K562 (cell line): Measurements from ENCODE around the gene FBLN2. TPM values are rescaled to one million over a fixed set of nuclear protein-coding genes. Genes with fewer than 3 reads are reported as not detected.

Experiments
- BCLAF1 ChIP-seq, 2 experiments: fragments of 450-650 bp in 1 of 2; IDR thresholded peaks; 2 replicates each; pipeline ENCODE4 v1.6.1; 2011 to 2017; ENCODE audit warnings: low read depth in 2 of 2, antibody characterized with exemption in 1 of 2, borderline replicate concordance in 1 of 2, low read length in 1 of 2, mild to moderate bottlenecking in 1 of 2, mixed read lengths in 1 of 2; ENCODE audit not compliant: control insufficient read depth in 1 of 2
- BRD9 ChIP-seq: fragments of 450-650 bp; IDR thresholded peaks from 2 replicates; pipeline ENCODE4 v1.6.1; 2018; ENCODE audit warnings: low read depth; ENCODE audit not compliant: partially characterized antibody
- BRF1 ChIP-seq: IDR thresholded peaks from 3 replicates; pipeline ENCODE4 v1.6.1; 2011; ENCODE audit warnings: borderline replicate concordance, mild to moderate bottlenecking; ENCODE audit not compliant: insufficient read length; ENCODE audit errors: extremely low read depth
- CREBBP ChIP-seq: IDR thresholded peaks from one replicate; pipeline ENCODE4 v1.6.1; 2012; ENCODE audit warnings: low read depth, mild to moderate bottlenecking, control low read depth, inconsistent platforms, low read length
- HDAC2 ChIP-seq: fragments of 450-650 bp; IDR thresholded peaks from 2 replicates; pipeline ENCODE4 v1.6.1; 2016; ENCODE audit warnings: mild to moderate bottlenecking
- HMBOX1 ChIP-seq: sonication (generic); IDR thresholded peaks from 2 replicates; pipeline ENCODE4 v1.6.1; 2016
- HSF4 ChIP-seq: fragments of 250-450 bp; sonication (Bioruptor Pico); IDR thresholded peaks from 2 replicates; pipeline ENCODE4 v2.1.2; 2022; ENCODE audit warnings: mild to moderate bottlenecking, moderate library complexity, borderline replicate concordance
- KLF13 ChIP-seq: fragments of 450-650 bp; IDR thresholded peaks from 2 replicates; pipeline ENCODE4 v1.6.1; 2016; ENCODE audit warnings: missing genetic modification characterization, low read depth, mild to moderate bottlenecking, missing compliant biosample characterization, moderate library complexity, borderline replicate concordance
- MCM7 ChIP-seq, 2 experiments: fragments of 450-650 bp; IDR thresholded peaks; 2 replicates each; pipeline ENCODE4 v1.6.1; 2016 to 2018
- MEF2D ChIP-seq: conservative IDR thresholded peaks from 2 replicates; pipeline ENCODE4 v1.6.1; 2016; ENCODE audit warnings: low read depth, missing genetic modification characterization, missing compliant biosample characterization
- NCOA4 ChIP-seq: fragments of 450-650 bp; IDR thresholded peaks from 2 replicates; pipeline ENCODE4 v1.6.1; 2018; ENCODE audit warnings: mild to moderate bottlenecking; ENCODE audit not compliant: partially characterized antibody
- NFXL1 ChIP-seq: fragments of 450-650 bp; formaldehyde crosslinking; IDR thresholded peaks from 2 replicates; pipeline ENCODE4 v1.4.0; 2021; ENCODE audit warnings: mild to moderate bottlenecking
- NUFIP1 ChIP-seq: fragments of 450-650 bp; IDR thresholded peaks from 2 replicates; pipeline ENCODE4 v1.6.1; 2018; ENCODE audit not compliant: partially characterized antibody
- RB1 ChIP-seq: fragments of 450-650 bp; IDR thresholded peaks from 2 replicates; pipeline ENCODE4 v1.6.1; 2017; ENCODE audit warnings: low read depth, mild to moderate bottlenecking
- SIRT6 ChIP-seq: IDR thresholded peaks from one replicate; pipeline ENCODE4 v1.6.1; 2012; ENCODE audit warnings: low read depth, mild to moderate bottlenecking, control low read depth, inconsistent platforms, low read length, moderate library complexity
- TEAD2 ChIP-seq: fragments of 450-650 bp; IDR thresholded peaks from 2 replicates; pipeline ENCODE4 v1.6.1; 2016; ENCODE audit warnings: missing genetic modification characterization, control low read depth, missing compliant biosample characterization
- ZBTB11 ChIP-seq, 3 experiments: fragments of 200-800 bp in 1 of 3; fragments of 250-450 bp in 1 of 3; fragments of 450-650 bp in 1 of 3; sonication (Bioruptor Pico) in 1 of 3; sonication (Bioruptor generic) in 1 of 3; formaldehyde crosslinking in 1 of 3; IDR thresholded peaks; 2 replicates each; pipeline versions ENCODE4 v1.6.1 to v1.8.0; 2016 to 2022; ENCODE audit warnings: mild to moderate bottlenecking in 2 of 3, missing genetic modification characterization in 2 of 3, missing compliant biosample characterization in 1 of 3, moderate library complexity in 1 of 3
- ZBTB7A ChIP-seq: IDR thresholded peaks from 2 replicates; pipeline ENCODE4 v1.6.1; 2011; ENCODE audit warnings: low read depth, mild to moderate bottlenecking, low read length, moderate library complexity, borderline replicate concordance; ENCODE audit not compliant: control insufficient read depth
- ZKSCAN3 ChIP-seq: fragments of 250-450 bp; sonication (Bioruptor Pico); IDR thresholded peaks from 2 replicates; pipeline ENCODE4 v1.4.0; 2020
- ZNF134 ChIP-seq: fragments of 250-450 bp; sonication (Bioruptor Pico); conservative IDR thresholded peaks from 2 replicates; pipeline ENCODE4 v1.4.0; 2020
- ZNF316 ChIP-seq: fragments of 450-650 bp; IDR thresholded peaks from 2 replicates; pipeline ENCODE4 v1.6.1; 2016
- polyA plus RNA-seq, 8 experiments: library from polyadenylated mRNA; depleted of rRNA in 4 of 8; stranded (reverse) in 5 of 8; unstranded in 3 of 8; fragments of >200 nt; fragmentation: Nextera tagmentation in 2 of 8; fragmentation: Illumina TruSeq in 1 of 8; extraction: Ambion mirVana in 2 of 8; extraction: Trizol in 1 of 8; gene quantifications; 2 replicates each; pipeline versions ENCODE4 v1.2.1 to v1.2.3, GENCODE V29; 2011 to 2014; ENCODE audit warnings: inconsistent platforms in 1 of 8, missing spikeins in 1 of 8
- total RNA-seq, 7 experiments: library from RNA; depleted of rRNA in 6 of 7; stranded (reverse); fragments of >200 nt in 6 of 7; fragmentation: Illumina TruSeq in 2 of 7; extraction: Trizol in 2 of 7; gene quantifications; 2 replicates each; pipeline versions ENCODE4 v1.2.1 to v1.2.3, GENCODE V29; 2011 to 2021; ENCODE audit warnings: low replicate concordance in 1 of 7

Gene FBLN2
- total and polyA plus RNA-seq, 9 of the 15 experiments (the other 6 are each of a cell fraction or from before 2014, with no cell fraction given), result 0.03 to 0.10 (median 0.04) TPM; not detected in 6

DNA sequence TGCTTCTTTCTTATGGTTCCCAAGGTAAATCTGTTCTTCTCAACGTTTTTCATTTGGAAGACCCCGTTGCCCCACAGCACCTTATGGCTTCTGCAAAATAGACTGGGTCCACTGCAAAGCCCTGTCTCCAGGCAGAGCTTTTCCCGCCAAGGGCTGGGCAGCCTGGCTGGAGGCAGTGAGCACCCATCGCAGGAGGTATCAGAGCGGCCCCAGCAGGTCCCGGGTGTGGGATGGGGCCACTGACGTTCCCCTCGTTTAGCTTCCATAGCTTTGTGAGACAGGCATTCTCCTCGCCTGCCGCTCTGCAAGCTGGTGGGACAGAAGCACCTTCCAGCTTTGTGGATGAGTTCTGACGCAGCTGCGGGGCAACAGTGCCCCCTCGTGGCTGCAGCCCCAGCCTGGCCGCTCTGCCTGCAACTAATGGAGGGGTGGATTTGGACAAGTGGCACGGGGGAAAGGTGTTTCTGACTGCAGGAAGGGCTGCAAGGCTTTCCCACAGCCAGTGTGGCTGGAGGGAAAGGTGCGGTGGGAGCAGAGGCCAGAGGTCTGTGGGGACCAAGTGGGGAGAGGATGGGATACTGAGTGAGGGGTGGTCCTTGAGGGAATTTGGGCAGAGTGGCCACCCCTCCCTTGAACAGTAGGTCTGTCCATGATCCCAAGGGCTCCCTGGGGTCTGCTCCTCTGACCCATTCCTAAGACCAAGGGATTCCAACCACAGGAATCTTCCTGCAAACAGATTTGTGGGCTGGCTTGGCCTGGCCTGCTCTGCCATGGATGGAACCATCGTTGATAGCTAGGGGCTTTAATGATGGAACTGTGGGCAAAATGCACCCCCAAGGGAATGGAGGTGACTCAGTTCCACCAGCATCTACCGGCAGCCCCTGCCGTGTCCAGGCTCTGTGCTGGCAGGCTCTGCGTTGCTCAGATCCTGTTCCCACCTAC lies 99.4 kb downstream of the FBLN2 start (continued):
- no peak for TF ChIP-seq SIRT6
- TF ChIP-seq CREBBP, result no peak
- no peak for TF ChIP-seq ZBTB11 (CRISPR knock-in tag; IDR thresholded peaks at IDR 0.05)
- peak in 1 of 2 experiments; percentile 95; a peak in 2 of 4 replicates for TF ChIP-seq BCLAF1 (IDR thresholded peaks at IDR 0.05; ENCODE audit: borderline replicate concordance in 1 of 2, control insufficient read depth in 1 of 2, low read depth in 2 of 2, low read length in 1 of 2)
- peak; percentile 95 for TF ChIP-seq RB1
- no peak for TF ChIP-seq HDAC2
- TF ChIP-seq BRF1, result no peak
- TF ChIP-seq KLF13 (tag), result no peak
- TF ChIP-seq MCM7 (IDR thresholded peaks at IDR 0.05), result no peak
- no peak for TF ChIP-seq NCOA4
- no peak for TF ChIP-seq ZNF134 (CRISPR knock-in tag)
- TF ChIP-seq BRD9, result no peak
- TF ChIP-seq HSF4, result no peak
- TF ChIP-seq TEAD2 (tag), result no peak
- no peak for TF ChIP-seq HMBOX1
- no peak for TF ChIP-seq ZKSCAN3 (CRISPR knock-in tag)
- no peak for TF ChIP-seq MEF2D
- no peak for TF ChIP-seq ZNF316
- TF ChIP-seq ZBTB7A, result 0 out of 2 replicates have a peak, but pooled peaks have one; percentile 26
- TF ChIP-seq NFXL1 (CRISPR knock-in tag), result no peak
- TF ChIP-seq NUFIP1, result peak; percentile 73
